AG04450 (cell line): Measurements from ENCODE around the gene SLC41A3. TPM values are rescaled to one million over a fixed set of nuclear protein-coding genes. Genes with fewer than 3 reads are reported as not detected.
A peak's percentile ranks its signal among the peaks of the same experiment; 100 is the strongest.
"Not testable (repeated sequence)": the region's sequence is repeated elsewhere in the genome, so short reads cannot be mapped to it uniquely, and the experiment has no call there.

ENCODE experiments used
- CTCF ChIA-PET: fragments of 300-600, 350-600 bp; formaldehyde crosslinking; extraction: SDS; loops from one replicate; lab custom pipeline; 2022; ENCODE audit warnings: antibody characterized with exemption, inconsistent platforms; lab: Charles Lee
- POLR2A ChIA-PET: fragments of 350-600 bp; formaldehyde crosslinking; extraction: SDS; loops from one replicate; lab custom pipeline; 2021; ENCODE audit warnings: antibody characterized with exemption, inconsistent platforms; lab: Yijun Ruan, JAX
- DNase-seq: peaks from one replicate; pipeline ENCODE4 v3.0.0-alpha.2; 2011; ENCODE audit warnings: low read depth, low spot score
- H3K27ac ChIP-seq: one replicate; pipeline ENCODE4 v1.5.1; 2012; ENCODE audit warnings: low read depth, low read length, control low read depth
- H3K27me3 ChIP-seq: one replicate; pipeline ENCODE4 v1.6.0; 2012; ENCODE audit warnings: low read length; ENCODE audit not compliant: control insufficient read depth, insufficient read depth
- H3K4me3 ChIP-seq: 2 replicates; pipeline ENCODE4 v1.5.1; 2011; ENCODE audit warnings: mild to moderate bottlenecking, low read depth, low read length, control low read depth
- H3K9me3 ChIP-seq: 2 replicates; pipeline ENCODE4 v1.5.1; 2012; ENCODE audit warnings: low read length; ENCODE audit not compliant: control insufficient read depth, insufficient read depth
- polyA plus RNA-seq: library from polyadenylated mRNA; depleted of rRNA; stranded (reverse); fragments of >200 nt; gene quantifications from 2 replicates; pipeline ENCODE4 v1.2.3, GENCODE V29; 2011
- TF ChIP-seq, protein P1 (sequence below): IDR thresholded peaks from 2 replicates; pipeline ENCODE4 v1.5.1; 2011; ENCODE audit warnings: low read depth, low read length, control low read depth, inconsistent platforms

Gene SLC41A3
- polyA plus RNA-seq, 1 experiment, result 36.9 TPM

DNA sequence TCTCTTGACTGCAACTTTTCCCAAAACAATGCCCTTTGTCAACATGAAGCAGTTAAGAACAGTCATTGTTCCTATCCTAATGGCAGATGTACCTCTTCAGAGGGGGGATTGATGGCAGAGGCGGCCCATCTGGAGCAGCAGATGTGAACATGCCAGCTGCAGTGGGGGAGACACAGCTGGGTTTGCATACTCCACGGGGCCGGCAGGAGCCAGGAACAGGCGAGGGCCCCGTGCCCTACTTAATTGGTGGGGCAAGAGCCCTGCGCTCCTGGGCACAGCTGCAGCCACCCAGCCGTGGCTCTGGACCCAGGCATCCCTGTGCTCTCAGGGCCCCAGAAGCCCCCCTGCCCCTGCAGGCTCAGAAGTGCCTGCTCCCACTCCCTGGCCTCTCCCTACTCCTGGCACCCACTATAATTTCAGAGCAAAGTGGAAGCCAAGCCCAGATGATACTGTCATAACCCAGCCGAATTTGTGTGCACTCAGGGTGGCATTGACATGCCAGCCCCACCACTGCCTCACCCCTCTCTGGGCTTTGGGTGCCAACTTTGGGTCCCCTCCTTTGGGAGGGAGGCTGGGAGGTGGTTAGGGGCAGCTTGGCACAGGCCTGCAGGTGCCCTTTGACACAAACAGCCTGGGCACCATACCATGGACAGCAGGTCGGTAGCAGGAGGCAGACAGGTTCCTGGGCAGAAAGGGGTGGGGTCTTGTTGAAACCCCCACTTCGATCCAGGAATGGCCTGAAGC is 80.3 kb downstream of the SLC41A3 start:
- POLR2A ChIA-PET, result no interaction called here
- no peaks in the 10 kb centered on the region for H3K27me3 ChIP-seq
- TF ChIP-seq, protein P1, sequence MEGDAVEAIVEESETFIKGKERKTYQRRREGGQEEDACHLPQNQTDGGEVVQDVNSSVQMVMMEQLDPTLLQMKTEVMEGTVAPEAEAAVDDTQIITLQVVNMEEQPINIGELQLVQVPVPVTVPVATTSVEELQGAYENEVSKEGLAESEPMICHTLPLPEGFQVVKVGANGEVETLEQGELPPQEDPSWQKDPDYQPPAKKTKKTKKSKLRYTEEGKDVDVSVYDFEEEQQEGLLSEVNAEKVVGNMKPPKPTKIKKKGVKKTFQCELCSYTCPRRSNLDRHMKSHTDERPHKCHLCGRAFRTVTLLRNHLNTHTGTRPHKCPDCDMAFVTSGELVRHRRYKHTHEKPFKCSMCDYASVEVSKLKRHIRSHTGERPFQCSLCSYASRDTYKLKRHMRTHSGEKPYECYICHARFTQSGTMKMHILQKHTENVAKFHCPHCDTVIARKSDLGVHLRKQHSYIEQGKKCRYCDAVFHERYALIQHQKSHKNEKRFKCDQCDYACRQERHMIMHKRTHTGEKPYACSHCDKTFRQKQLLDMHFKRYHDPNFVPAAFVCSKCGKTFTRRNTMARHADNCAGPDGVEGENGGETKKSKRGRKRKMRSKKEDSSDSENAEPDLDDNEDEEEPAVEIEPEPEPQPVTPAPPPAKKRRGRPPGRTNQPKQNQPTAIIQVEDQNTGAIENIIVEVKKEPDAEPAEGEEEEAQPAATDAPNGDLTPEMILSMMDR, result no peak
- H3K9me3 ChIP-seq, result peaks cover 6% of the 10 kb centered on the region; the same call in 1 of the 2 replicates
- DNase-seq, result no peak
- CTCF ChIA-PET, result no interaction called here
- H3K27ac ChIP-seq, result no peak overlapping the region
- H3K4me3 ChIP-seq, result no peak overlapping the region

DNA sequence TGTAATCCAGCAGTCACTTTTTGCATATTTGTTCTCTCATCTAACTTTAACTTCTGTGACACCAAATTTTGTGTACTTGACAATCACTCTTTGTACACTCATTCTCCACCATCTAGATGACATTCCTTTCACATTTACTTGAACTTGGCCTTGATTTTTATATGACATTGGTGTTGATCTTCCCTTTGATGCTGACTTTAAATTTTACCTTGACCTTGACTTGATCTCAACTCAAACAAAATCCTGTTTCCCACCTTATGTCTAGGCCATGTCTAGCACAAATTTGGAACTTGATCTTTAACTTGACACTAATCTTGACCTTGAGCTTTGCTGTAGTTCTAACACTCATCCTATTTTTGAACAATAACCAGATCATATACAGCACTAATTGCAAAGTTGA is 81.7 kb downstream of the SLC41A3 start:
- Histone ChIP-seq H3K4me3 (no peak overlapping the region), H3K27ac (no peak overlapping the region), H3K27me3 (no peaks in the 10 kb centered on the region), H3K9me3 (peaks cover 7% of the 10 kb centered on the region)
- TF ChIP-seq, protein P1, result no peak
- POLR2A ChIA-PET, result no interaction called here
- no peak for DNase-seq
- CTCF ChIA-PET, result no interaction called here

DNA sequence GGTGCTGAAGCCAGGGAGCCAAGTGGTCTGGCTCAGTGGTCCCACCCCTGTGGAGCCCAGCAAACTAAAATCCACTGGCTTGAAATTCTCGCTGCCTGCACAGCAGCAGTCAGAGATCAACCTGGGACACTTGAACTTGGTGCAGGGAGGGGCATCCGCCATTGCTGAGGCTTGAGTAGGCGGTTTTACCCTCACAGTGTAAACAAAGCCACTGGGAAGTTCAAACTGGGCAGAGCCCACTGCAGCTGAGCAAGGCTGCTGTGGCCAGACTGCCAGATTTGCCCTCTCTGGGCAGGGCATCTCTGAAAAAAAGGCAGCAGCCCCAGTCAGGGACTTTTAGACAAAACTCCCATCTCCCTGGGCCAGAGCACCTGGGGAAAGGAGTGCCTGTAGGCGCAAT is 87.2 kb downstream of the SLC41A3 start:
- H3K27ac ChIP-seq, CTCF ChIA-PET, POLR2A ChIA-PET: not testable (repeated sequence)

DNA sequence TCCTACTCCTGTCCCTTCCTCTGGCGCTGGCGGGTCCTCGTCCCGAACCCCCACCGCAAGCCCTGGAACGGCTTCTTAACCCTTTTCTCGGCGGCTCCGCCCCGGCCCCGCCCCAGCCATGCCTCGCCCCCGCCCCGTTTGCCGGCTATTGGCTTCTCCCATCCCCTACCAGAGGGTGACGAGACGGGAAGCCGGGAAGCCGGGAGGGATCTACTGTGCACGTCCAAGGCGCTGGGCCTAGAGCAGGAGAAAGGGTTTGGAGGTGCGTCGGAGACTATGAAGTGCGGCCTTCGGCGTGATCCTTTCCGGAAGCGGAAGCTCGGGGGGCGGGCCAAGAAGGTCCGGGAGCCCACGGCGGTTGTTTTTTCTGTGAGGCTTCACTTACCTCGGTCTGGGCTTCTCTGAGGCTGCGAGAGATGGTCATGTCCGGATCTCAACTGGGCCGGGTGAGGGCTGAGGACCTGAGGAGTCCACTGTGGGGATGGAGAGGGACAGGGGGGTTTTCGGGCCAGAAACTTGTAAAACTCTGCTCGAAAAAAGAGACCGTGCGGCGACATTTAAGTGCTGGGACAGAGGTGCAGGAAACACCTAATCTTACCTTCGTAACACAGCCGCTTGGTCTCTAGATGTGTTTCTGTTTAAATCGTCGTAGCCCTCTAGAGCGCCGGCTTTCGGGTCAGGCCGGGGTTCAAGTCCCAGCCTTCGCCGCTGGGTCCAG is 93.5 kb downstream of the SLC41A3 start:
- peak overlapping the region; percentile 78 for H3K4me3 ChIP-seq
- TF ChIP-seq, protein P1, result no peak

More for the DNA sequence above, 87.2 kb downstream of the SLC41A3 start:
- DNase-seq, H3K4me3 ChIP-seq, H3K27me3 ChIP-seq: not testable (repeated sequence)
- peaks cover 12% of the 10 kb centered on the region for H3K9me3 ChIP-seq

DNA sequence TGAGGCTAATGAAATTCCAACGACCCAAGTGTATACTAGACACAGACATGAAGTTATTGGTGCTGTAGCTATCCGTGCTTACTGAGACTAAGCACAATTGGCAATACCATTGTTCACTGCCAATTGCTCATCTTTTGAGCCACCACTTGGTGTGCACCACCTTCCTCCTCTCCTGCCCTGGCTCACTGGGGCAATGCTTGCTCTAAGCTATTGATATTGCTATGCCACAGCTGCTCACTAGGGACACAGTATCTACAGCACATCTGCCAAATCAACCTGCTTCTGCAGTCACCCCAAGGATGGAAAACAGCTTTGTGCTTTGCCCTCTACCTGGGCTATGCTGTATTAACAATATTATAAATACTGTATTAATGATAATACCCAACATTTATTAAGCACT is 99.0 kb downstream of the SLC41A3 start:
- CTCF ChIA-PET, H3K9me3 ChIP-seq, H3K4me3 ChIP-seq, H3K27ac ChIP-seq, DNase-seq, H3K27me3 ChIP-seq, POLR2A ChIA-PET: not testable (repeated sequence)

More for the DNA sequence above, 93.5 kb downstream of the SLC41A3 start:
- H3K27me3 ChIP-seq, result no peaks in the 10 kb centered on the region
- DNase-seq, result peak; percentile 70
- H3K9me3 ChIP-seq, result peaks cover 3% of the 10 kb centered on the region; the same call in 1 of the 2 replicates
- ChIA-PET CTCF (no interaction called here), POLR2A (no interaction called here)
- peak overlapping the region; percentile 80 for H3K27ac ChIP-seq

DNA sequence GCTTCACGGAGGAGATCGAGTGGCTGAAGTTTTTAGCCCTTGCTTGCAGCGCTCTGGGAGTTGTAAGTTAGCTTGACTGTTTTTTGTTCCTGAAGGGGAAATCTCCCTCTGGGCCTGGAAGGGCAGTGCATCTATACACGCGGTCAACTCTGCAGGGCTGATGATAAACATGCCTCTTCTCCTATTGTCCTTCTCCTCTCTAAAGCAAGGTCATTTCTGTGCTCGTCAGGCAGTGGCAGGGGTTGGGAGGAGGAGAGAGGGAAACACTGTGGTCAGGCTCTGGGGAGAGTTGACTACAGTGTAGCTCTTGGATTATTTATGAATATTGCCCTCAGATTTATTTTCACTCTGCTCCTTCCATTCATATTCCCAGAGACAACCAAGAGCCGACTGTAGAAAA is 106.8 kb downstream of the SLC41A3 start:
- CTCF ChIA-PET, H3K27ac ChIP-seq, H3K27me3 ChIP-seq, DNase-seq, H3K4me3 ChIP-seq, H3K9me3 ChIP-seq, POLR2A ChIA-PET: not testable (repeated sequence)

DNA sequence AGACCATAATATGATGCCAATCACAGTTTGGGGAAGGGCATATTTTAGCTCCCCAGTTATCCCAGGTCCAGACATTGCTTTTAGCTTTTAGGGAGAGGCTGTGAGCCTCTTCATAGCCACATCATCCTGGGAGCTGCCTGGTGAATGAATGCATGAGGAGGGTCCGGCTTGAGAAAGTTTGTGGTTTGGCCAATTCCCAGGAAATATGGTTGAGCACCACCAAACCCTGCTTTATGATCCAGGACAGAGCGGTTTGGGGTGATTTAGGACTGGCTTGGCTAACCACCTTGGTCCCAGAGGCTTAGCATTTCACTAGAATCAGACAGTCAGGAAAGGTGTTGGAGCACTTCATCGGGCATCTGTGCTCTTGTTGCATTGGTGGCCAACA is 107.9 kb downstream of the SLC41A3 start:
- peaks cover 17% of the 10 kb centered on the region for H3K27me3 ChIP-seq
- H3K9me3 ChIP-seq, H3K27ac ChIP-seq, POLR2A ChIA-PET, DNase-seq, H3K4me3 ChIP-seq, CTCF ChIA-PET: not testable (repeated sequence)

DNA sequence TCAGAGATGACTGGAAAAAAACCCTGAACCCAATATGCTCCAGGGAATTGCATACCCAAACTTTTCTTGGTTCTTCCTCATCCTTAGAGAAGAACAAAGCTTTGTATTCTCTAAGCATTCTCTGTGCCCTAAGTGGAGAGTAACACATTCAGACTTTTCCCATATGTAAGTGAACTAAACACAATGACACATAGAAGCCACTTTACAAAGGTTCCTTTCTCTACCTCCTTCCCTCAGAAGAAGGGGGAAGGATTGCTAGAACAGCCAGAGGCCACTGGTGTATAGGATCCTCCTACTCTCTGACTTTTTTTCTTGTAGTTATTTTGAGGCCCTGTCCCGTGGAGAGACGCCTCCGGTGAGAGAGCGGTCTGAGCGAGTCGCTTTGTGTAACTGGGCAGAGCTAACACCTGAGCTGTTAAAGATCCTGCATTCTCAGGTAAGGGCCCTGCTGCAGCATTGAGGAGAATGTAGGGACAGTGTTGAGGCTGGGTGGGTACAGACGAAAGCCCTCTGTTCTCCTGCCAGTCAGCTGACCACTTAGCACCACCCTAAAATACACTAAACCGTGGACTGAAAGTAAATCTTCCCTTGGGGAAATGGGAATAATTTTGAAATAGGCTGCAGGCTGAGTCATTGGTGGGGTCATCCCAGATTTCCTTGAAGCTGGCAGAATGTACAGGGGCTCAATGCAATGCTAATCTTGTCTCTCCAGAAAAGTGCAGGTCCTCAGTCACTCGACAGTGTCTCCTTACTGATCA is 108.5 kb downstream of the SLC41A3 start:
- CTCF ChIA-PET, H3K27ac ChIP-seq, POLR2A ChIA-PET, H3K9me3 ChIP-seq, DNase-seq, H3K4me3 ChIP-seq: not testable (repeated sequence)
- H3K27me3 ChIP-seq, result peaks cover 19% of the 10 kb centered on the region
